GM06990 (cell line): ENCODE data around the gene RPL21.

ENCODE experiments used
- DNase-seq: peaks from one replicate; pipeline ENCODE4 v3.0.0-alpha.2; 2011; ENCODE audit not compliant: insufficient read length; ENCODE audit errors: extremely low read depth
- H3K27me3 ChIP-seq: replicated peaks from 2 replicates; pipeline ENCODE4 v1.6.0; 2011; ENCODE audit warnings: low read length; ENCODE audit not compliant: control insufficient read depth, insufficient read depth
- H3K36me3 ChIP-seq: 2 replicates; pipeline ENCODE4 v1.5.1; 2011; ENCODE audit warnings: low read length; ENCODE audit not compliant: control insufficient read depth, insufficient read depth
- H3K4me3 ChIP-seq: replicated peaks from 2 replicates; pipeline ENCODE4 v1.5.1; 2011; ENCODE audit warnings: low read depth, mild to moderate bottlenecking, control low read depth, low read length
- TF ChIP-seq, protein P1 (sequence below): IDR thresholded peaks from 2 replicates; pipeline ENCODE4 v1.5.1; 2011; ENCODE audit warnings: low read length, control low read depth, mild to moderate bottlenecking, inconsistent platforms; ENCODE audit not compliant: insufficient read depth, poor library complexity, severe bottlenecking

The RPL21 gene

DNA sequence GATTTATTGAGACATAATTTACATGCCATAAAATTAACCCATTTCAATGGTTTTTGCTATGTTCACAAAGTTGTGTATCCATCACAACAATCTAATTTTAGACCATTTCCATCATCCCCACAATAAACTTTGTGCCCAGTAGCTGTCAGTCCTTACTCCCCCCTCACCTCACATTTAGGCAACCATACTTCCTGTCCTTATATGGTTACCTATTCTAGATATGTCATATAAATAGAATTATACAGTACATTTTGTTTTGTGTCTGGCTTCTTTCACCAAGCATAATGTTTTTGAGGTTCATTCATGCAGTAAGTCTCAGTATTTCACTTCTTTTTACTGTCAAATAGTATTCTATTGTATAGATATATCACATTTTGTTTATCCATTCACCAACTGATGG is 23.2 kb upstream of the RPL21 start:
- DNase-seq = no peak
- H3K4me3 ChIP-seq = no peak overlapping the region
- H3K27me3 ChIP-seq = no peaks in the 10 kb centered on the region
- H3K36me3 ChIP-seq = no peaks in the 10 kb centered on the region
- TF ChIP-seq, protein P1, sequence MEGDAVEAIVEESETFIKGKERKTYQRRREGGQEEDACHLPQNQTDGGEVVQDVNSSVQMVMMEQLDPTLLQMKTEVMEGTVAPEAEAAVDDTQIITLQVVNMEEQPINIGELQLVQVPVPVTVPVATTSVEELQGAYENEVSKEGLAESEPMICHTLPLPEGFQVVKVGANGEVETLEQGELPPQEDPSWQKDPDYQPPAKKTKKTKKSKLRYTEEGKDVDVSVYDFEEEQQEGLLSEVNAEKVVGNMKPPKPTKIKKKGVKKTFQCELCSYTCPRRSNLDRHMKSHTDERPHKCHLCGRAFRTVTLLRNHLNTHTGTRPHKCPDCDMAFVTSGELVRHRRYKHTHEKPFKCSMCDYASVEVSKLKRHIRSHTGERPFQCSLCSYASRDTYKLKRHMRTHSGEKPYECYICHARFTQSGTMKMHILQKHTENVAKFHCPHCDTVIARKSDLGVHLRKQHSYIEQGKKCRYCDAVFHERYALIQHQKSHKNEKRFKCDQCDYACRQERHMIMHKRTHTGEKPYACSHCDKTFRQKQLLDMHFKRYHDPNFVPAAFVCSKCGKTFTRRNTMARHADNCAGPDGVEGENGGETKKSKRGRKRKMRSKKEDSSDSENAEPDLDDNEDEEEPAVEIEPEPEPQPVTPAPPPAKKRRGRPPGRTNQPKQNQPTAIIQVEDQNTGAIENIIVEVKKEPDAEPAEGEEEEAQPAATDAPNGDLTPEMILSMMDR = no peak

DNA sequence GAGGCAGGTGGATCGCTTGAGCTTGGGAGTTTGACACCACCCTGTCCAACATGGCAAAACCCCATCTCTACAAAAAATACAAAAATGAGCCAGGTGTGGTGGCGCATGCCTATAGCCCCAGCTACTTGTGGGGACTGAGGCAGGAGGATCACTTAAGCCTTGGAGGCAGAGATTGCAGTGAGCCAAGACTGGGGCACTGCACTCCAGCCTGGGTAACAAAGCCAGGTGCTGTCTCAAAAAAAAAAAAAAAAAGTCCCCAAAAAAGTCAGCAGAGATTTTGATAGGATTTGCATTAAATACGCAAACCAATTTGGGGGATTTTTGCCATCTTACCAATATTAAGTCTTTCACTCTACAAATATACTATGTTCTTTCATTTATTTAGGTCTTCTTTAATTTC is 21.7 kb upstream of the RPL21 start:
- TF ChIP-seq, protein P1 = no peak
- no peak overlapping the region for H3K4me3 ChIP-seq
- no peak for DNase-seq
- H3K36me3 ChIP-seq = no peaks in the 10 kb centered on the region
- no peaks in the 10 kb centered on the region for H3K27me3 ChIP-seq

DNA sequence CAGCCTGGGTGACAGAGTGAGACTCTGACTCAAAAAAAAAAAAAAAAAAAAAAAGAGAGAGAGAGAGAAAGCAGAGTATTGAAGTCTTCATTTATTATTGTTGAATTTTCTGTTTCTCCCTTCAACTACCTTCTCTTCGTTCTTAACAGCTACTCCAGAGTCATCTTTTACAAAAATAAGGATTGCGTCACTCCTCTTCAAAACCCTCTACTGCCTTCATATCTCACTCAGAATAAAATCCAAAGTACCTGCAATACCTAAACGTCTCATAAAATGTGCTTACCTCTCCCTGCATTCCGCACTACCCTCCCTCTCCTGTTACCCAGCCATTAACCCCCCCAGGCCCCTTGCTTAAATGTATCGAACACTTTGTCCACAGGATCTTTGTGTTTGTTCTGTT is 17.4 kb upstream of the RPL21 start:
- H3K27me3 ChIP-seq = no peaks in the 10 kb centered on the region
- TF ChIP-seq, protein P1 = no peak
- H3K36me3 ChIP-seq = no peaks in the 10 kb centered on the region
- no peak overlapping the region for H3K4me3 ChIP-seq
- no peak for DNase-seq

DNA sequence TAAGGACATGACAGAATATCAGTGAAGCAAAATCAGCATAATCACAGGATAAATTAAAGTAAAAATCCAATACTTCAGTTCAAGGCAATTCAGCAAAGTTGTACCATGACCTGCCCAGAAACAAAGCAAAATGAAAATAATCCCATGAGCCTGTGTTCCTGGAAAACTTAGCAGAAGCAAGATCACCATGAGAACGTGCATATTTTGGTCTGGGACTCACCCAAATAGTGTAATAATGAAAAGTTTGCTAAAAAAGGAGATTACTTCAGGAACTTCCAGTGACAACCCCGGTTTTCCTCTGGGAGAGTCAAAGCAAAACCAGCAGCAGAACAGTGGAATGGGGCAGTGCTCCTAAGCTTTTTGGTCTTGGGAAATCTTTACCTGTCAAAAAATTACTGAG is 14.9 kb upstream of the RPL21 start:
- no peak for DNase-seq
- Histone ChIP-seq H3K36me3 (no peaks in the 10 kb centered on the region), H3K27me3 (no peaks in the 10 kb centered on the region), H3K4me3 (no peak overlapping the region)
- TF ChIP-seq, protein P1 = no peak

DNA sequence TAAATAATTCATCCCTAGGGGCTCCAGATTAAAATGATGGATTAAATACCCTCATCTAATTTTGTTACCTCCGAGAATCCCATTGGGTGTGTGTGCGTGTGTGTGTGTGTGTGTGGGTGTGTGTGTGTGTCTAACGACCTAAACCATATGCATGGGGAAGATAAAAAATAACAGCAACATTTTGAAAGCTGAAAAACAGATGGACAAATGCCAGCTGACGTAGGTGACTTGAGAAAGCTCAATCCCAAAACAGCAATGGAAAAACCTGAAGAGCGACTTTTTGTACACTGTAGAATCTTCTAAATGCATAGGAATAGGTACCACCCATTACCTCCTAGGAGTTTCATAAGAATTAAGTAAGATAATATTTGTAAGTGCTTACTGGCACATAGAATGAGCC is 8.7 kb upstream of the RPL21 start:
- Histone ChIP-seq H3K4me3 (no peak overlapping the region), H3K36me3 (peaks cover 1% of the 10 kb centered on the region; the same call in 1 of the 2 replicates), H3K27me3 (no peaks in the 10 kb centered on the region)
- DNase-seq = no peak
- TF ChIP-seq, protein P1 = no peak

DNA sequence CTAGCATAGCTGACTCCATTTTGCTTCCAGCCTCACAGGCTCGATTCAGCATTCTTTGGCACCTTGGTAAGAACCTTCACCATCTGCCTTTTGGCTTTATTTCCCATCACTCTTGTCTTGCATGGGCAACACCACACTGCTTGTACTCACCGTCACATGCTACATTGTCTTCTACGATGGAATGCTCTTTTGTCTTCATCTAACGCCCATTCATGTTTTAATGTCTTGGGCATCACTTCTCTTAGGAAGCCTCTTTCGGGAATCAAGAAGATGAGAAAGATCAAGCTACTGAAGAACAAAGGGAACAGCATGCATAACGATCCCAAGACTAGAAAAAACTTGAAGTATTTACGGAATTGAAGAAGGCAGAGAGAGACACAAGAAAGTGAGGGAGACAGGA is 5.7 kb upstream of the RPL21 start:
- no peak for DNase-seq
- TF ChIP-seq, protein P1 = no peak
- H3K36me3 ChIP-seq = peaks cover 1% of the 10 kb centered on the region; the same call in 1 of the 2 replicates
- no peak overlapping the region for H3K4me3 ChIP-seq
- no peaks in the 10 kb centered on the region for H3K27me3 ChIP-seq
